ENCODE measurements around the gene PTPRU. TPM values are rescaled to one million over a fixed set of nuclear protein-coding genes. Genes with fewer than 3 reads are reported as not detected.

Gene PTPRU
- total RNA-seq, 1 experiment from 2014 or later = 40.7 TPM

DNA sequence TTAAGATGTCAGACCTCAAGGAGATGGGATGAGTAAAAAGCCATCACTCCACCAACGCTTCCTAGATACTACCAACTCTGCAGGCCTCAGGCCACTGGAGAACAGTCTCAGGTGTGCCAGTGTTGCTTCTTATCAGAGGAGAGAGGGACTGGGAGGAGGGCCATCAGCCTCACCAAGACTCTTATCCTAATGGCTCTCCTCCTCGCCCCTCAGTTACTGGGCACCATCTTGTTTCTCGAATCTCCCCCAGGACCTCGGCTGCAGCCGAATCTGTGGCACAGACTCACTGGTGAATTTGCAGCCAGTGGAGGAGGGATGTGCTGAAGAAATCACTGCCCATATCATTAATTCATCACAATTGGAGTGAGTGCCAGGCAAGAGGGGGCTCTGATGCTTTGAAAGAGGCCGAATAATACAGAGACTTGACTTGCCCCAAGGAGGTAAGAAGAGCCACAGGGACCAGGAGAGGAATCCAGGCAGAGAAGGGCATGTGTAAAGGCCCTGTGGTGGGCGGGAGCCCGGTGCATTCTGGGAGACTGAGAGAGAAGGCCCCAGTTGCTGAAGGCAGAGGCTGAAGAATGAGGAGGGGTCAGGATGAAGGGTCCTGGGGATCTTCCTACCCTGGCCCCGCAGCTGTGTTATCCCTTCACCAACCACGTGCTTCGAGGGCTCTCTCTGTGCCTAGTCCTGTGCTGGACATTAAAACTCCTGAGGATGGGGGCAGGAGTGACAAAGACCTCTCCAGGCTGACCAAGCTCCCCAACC is 129.8 kb downstream of the PTPRU start:
- RAD21 ChIA-PET (ENCODE audit: low non-redundant PET in 1 of 2, low total read pairs in 2 of 2, uncharacterized antibody in 2 of 2, unreplicated experiment in 2 of 2) = no interaction called here
- no peaks in the 10 kb centered on the region for H3K9me2 ChIP-seq (ENCODE audit: insufficient read depth)
- intact Hi-C loops (cut with micrococcal nuclease) = no loop called here
- no peak for TF ChIP-seq CTCF (IDR thresholded peaks at IDR 0.05 in 2 of 3, conservative IDR thresholded peaks at IDR 0.05 in 1 of 3; ENCODE audit: borderline replicate concordance in 1 of 3, insufficient read depth in 1 of 3, low read depth in 2 of 3, low read length in 2 of 3)
- TF ChIP-seq SP1 (IDR thresholded peaks at IDR 0.05; ENCODE audit: low read depth) = no peak
- no peak for TF ChIP-seq POLR2A (IDR thresholded peaks at IDR 0.05; ENCODE audit: borderline replicate concordance, extremely low read depth, insufficient read depth, insufficient read length)
- TF ChIP-seq SIN3A (IDR thresholded peaks at IDR 0.05; ENCODE audit: low read depth) = no peak
- TF ChIP-seq MAX (IDR thresholded peaks at IDR 0.05) = no peak
- TF ChIP-seq JUND (IDR thresholded peaks at IDR 0.05) = no peak
- no peak for TF ChIP-seq EGR1 (IDR thresholded peaks at IDR 0.05; ENCODE audit: low read depth)
- TF ChIP-seq POLR2AphosphoS5 (IDR thresholded peaks at IDR 0.05; ENCODE audit: low read depth, low read length) = no peak
- no peak for TF ChIP-seq TCF7L2 (IDR thresholded peaks at IDR 0.05; ENCODE audit: borderline replicate concordance, extremely low read depth, insufficient read depth, insufficient read length)
- TF ChIP-seq ZNF274 (IDR thresholded peaks at IDR 0.05; ENCODE audit: low read depth, low read length) = no peak
- TF ChIP-seq ZFX (IDR thresholded peaks at IDR 0.05) = no peak
- no peak for TF ChIP-seq CEBPB (IDR thresholded peaks at IDR 0.05; ENCODE audit: low read depth)
- no peak overlapping the region for H3K4me2 ChIP-seq (ENCODE audit: low read length)
- H3K9me3 ChIP-seq (ENCODE audit: control insufficient read depth in 1 of 2, insufficient read depth in 1 of 2, low read depth in 1 of 2, low read length in 2 of 2) = no peaks in the 10 kb centered on the region
- no peak for ATAC-seq
- BruUV-seq (replicated peaks) = no TSS peak
- DNase-seq (ENCODE audit: low read depth, low spot score) = no peak
- H3K36me3 ChIP-seq (ENCODE audit: control insufficient read depth in 1 of 2, insufficient read depth in 2 of 2, low read length in 2 of 2) = no peaks in the 10 kb centered on the region
- H2AFZ ChIP-seq (ENCODE audit: low read depth, low read length, poor library complexity, severe bottlenecking) = no peak overlapping the region
- H3K4me1 ChIP-seq (ENCODE audit: control insufficient read depth in 1 of 2, insufficient read depth in 2 of 2, low read length in 2 of 2) = no peaks in the 10 kb centered on the region
- no peak overlapping the region for H3K27ac ChIP-seq (ENCODE audit: low read depth, low read length)
- CTCF ChIA-PET = no interaction called here
- peaks cover 9% of the 10 kb centered on the region; the same call in 1 of the 2 replicates for H3K27me3 ChIP-seq (ENCODE audit: insufficient read depth, low read length)
- POLR2A ChIA-PET = no interaction called here
- H3K4me3 ChIP-seq (replicated peaks in 1 of 2; ENCODE audit: low read depth in 1 of 2, low read length in 2 of 2) = no peak overlapping the region
- no peaks in the 10 kb centered on the region for H4K20me1 ChIP-seq (ENCODE audit: insufficient read depth)
- no peak overlapping the region for H3K9ac ChIP-seq (ENCODE audit: low read length)
- no peaks in the 10 kb centered on the region for H3K79me2 ChIP-seq (ENCODE audit: insufficient read depth, low read length)
